Measurements from ENCODE around the gene PALB2.
"Not testable (repeated sequence)": the region's sequence is repeated elsewhere in the genome, so short reads cannot be mapped to it uniquely, and the experiment has no call there.

The PALB2 gene

GRCh38 chr16:23642246-23642774 lies 1.2 kb upstream of the PALB2 start:
- peak overlapping the region; percentile 88 for H3K4me3 ChIP-seq (replicated peaks; ENCODE audit: low read depth, low read length)
- DNase-seq (ENCODE audit: low read depth): no peak
- TF ChIP-seq, protein P1, sequence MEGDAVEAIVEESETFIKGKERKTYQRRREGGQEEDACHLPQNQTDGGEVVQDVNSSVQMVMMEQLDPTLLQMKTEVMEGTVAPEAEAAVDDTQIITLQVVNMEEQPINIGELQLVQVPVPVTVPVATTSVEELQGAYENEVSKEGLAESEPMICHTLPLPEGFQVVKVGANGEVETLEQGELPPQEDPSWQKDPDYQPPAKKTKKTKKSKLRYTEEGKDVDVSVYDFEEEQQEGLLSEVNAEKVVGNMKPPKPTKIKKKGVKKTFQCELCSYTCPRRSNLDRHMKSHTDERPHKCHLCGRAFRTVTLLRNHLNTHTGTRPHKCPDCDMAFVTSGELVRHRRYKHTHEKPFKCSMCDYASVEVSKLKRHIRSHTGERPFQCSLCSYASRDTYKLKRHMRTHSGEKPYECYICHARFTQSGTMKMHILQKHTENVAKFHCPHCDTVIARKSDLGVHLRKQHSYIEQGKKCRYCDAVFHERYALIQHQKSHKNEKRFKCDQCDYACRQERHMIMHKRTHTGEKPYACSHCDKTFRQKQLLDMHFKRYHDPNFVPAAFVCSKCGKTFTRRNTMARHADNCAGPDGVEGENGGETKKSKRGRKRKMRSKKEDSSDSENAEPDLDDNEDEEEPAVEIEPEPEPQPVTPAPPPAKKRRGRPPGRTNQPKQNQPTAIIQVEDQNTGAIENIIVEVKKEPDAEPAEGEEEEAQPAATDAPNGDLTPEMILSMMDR (IDR thresholded peaks at IDR 0.05; ENCODE audit: low read length, missing control alignments): no peak

DNA sequence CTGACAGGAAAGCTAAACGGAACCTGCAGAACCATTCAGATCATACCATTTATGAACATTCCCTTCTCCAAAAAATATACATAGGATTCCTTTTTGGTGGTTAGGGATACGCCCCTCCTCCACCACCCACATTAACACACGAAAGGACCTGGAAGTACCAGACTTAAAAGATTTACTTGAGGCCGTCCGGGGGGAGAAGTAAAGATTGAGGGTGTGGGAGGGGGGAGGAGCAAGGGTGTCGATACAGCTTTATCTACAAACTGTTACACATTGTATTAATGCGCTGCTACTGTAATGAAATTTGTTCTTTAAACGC lies 537 bp downstream of the PALB2 start:
- DNase-seq (ENCODE audit: low read depth): no peak

DNA sequence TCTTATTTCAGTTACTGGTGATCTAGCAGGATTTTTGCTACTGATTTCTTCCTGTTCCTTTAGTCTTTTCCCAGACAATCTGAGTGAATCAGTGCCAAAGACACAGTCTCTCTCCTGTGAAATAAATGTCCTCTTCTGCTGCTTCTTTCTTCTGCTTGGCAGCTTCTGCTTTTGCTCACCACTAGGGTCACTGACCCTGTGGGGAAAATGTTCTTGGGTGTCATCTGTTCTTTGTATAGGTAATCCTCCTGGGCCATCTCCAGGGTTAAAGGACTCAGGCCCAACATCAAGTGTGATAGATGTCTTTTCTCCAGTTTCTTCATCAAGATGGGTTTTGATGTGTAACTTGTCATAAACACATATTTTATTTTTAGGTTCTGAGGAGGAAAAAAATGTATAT lies 5.2 kb downstream of the PALB2 start:
- H3K4me3 ChIP-seq (replicated peaks; ENCODE audit: low read depth, low read length): no peak overlapping the region
- TF ChIP-seq, protein P1 (IDR thresholded peaks at IDR 0.05; ENCODE audit: low read length, missing control alignments): no peak
- no peak for DNase-seq (ENCODE audit: low read depth)

More for the DNA sequence above, 537 bp downstream of the PALB2 start:
- TF ChIP-seq, protein P1 (IDR thresholded peaks at IDR 0.05; ENCODE audit: low read length, missing control alignments): no peak
- peak overlapping the region; percentile 88 for H3K4me3 ChIP-seq (replicated peaks; ENCODE audit: low read depth, low read length)

DNA sequence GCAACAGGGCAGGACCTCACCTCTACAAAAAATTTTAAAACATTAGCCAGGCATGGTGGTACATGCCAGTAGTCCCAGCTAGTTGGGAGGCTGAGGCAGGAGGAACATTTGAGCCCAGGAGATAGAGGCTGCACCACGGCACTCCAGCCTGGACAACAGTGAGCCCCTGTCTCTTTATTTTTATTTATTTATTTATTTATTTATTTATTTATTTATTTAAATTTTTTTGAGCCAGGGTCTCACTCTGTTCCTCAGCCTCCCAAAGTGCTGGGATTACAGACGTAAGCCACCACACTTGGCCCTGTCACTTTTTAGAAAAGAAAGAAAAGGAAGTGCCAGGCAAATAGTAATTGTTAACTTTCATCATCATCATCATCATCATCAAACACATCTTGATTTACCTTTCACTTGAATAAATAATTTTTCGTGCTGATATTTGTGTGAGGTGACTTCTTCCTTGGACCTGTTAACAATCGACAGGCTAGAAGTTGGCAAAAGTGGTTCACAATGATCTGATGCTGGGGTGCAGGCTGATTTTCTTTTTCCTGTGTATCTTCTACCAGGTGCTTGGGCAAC lies 6.6 kb downstream of the PALB2 start:
- TF ChIP-seq, protein P1 (IDR thresholded peaks at IDR 0.05; ENCODE audit: low read length, missing control alignments): no peak
- DNase-seq (ENCODE audit: low read depth): no peak
- H3K4me3 ChIP-seq (replicated peaks; ENCODE audit: low read depth, low read length): no peak overlapping the region

GRCh38 chr16:23631874-23632273 lies 9.2 kb downstream of the PALB2 start:
- not testable (repeated sequence) for DNase-seq (ENCODE audit: low read depth); H3K4me3 ChIP-seq (replicated peaks; ENCODE audit: low read depth, low read length)

- no peak for DNase-seq (ENCODE audit: low read depth)
- TF ChIP-seq, protein P1 (IDR thresholded peaks at IDR 0.05; ENCODE audit: low read length, missing control alignments): no peak
- no peak overlapping the region for H3K4me3 ChIP-seq (replicated peaks; ENCODE audit: low read depth, low read length)
Measured at GRCh38 chr16:23629516-23629915, 11.6 kb downstream of the PALB2 start.

DNA sequence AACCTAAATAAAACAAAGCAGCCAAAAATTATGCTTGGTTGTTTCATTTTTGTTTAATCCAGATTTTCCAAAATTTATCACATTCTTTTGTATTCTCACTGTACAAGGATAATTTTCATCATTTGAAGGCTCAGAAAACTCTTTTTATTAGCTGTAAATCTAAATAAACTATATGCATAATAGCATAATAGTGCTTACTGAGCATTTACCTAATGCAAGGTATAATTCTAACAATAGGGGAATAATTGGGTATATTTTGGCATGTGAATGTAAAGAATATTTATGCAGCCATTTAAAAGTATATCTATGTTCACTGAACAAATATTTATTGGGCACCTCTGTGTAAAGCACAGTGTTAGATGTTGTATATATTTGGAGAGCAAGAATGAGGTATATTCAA lies 17.0 kb downstream of the PALB2 start:
- TF ChIP-seq, protein P1 (IDR thresholded peaks at IDR 0.05; ENCODE audit: low read length, missing control alignments): no peak
- DNase-seq (ENCODE audit: low read depth): no peak
- H3K4me3 ChIP-seq (replicated peaks; ENCODE audit: low read depth, low read length): no peak overlapping the region
